GM08714 (cell line): ENCODE data around the gene ELSPBP1.

ENCODE experiments used
- H3K4me3 ChIP-seq: fragments of 200-500 bp; sonication (Bioruptor generic); 2 replicates; pipeline ENCODE4 v1.5.1; 2014; ENCODE audit warnings: mild to moderate bottlenecking, low read length, inconsistent platforms
- ZNF274 ChIP-seq: IDR thresholded peaks from 2 replicates; pipeline ENCODE4 v1.6.1; 2012; ENCODE audit warnings: mild to moderate bottlenecking, low read depth, low read length

The ELSPBP1 gene

GRCh38 chr19:48023011-48023410 lies 28.6 kb downstream of the ELSPBP1 start:
- no peak for TF ChIP-seq ZNF274
- no peak overlapping the region for H3K4me3 ChIP-seq

GRCh38 chr19:48023518-48023917 lies 29.1 kb downstream of the ELSPBP1 start:
- H3K4me3 ChIP-seq: no peak overlapping the region
- no peak for TF ChIP-seq ZNF274

DNA sequence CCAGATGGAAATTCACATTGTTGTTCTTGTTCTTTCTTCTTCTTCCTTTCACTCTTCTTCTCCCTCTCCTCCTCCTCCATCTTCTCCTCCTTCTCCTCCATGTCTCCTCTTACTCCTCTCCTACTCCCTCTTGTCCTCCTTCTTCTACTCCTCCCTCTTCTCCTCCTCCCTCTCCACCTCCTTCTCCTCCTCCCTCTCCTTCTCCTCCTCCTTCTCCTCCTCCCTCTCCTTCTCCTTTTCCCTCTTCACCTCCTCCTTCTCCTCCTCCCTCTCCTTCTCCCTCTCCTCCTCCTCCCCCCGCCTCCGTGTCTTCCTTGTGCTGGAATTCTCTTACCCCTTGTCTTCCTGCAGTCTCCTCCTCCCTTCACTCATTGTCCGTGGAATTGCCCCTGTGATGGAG lies 31.0 kb downstream of the ELSPBP1 start:
- H3K4me3 ChIP-seq: no peak overlapping the region
- no peak for TF ChIP-seq ZNF274

DNA sequence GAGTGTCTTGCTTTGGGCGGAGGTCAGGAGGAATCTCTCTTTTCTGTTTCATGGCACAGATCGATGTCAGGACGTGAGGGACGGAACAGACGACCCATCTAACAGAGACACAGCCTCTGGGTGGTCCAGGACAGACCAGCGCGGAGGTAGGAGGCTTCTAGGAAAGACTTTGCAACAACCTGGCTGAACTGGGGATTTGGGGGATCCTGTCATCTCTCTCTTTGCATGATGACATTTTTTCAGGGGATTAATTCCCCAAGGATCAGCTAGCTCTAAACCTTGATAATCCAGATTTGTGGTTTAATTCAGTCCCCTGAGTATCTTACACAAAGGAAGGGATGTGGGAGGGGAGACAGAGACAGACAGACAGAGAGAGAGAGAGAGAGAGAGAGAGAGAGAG lies 35.0 kb downstream of the ELSPBP1 start:
- TF ChIP-seq ZNF274: no peak
- H3K4me3 ChIP-seq: no peak overlapping the region

DNA sequence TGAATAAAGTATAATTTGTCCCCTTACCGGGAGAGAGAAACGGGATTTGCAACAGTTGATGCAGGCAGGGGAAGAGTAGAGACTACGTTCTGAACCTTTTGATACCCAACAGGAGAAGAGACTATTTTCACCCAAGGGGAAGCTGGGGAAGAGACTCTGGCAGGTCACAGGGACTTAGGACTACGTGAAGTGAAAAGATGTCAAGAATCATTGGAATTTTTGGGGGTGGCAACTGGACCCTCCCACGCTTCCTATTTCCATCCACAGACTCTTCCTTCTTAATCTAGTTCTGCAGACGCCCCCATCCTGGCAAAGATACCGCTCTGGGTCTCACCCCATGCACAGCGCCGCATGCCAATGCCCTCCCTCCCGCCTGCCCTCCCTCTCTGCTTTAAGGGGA lies 35.6 kb downstream of the ELSPBP1 start:
- H3K4me3 ChIP-seq: no peak overlapping the region
- TF ChIP-seq ZNF274: no peak

DNA sequence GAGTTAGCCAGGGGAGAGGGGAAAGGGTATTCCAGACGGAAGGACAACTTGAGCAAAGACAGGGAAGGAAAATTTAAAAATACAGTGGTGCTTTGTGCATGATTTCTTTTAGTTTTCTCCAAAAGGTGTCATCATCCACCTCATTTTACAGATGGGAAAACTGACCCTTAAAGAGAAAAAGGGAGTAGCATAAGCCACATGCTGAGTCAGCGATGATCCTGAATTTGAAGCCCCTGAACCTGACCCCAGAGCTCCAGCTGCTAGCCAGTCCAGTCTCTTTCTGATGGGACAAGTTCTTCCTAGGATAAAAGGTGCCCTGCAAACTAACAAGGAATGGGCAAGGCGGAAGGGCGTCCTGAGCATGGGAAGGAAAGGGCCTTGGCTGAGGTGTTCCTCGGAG lies 39.2 kb downstream of the ELSPBP1 start:
- TF ChIP-seq ZNF274: no peak
- H3K4me3 ChIP-seq: no peak overlapping the region

DNA sequence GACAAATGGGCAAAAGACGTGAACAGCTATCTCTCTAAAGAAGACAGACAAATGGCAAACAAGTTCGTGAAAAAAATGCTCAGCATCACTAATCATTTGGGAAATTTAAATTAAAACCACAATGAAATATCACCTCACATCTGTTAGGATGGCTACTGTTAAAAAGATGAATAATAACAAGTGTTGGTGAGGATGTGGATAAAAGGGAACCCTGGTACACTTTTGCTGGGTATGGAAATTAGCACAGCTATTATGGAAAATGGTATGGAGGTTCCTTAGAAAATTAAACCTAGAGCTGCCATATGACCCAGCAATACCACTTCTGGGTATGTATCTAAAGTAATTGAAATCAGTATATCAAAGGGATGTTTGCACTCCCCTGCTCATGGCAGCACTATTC lies 42.3 kb downstream of the ELSPBP1 start:
- no peak for TF ChIP-seq ZNF274

GRCh38 chr19:48041877-48042580 lies 47.6 kb downstream of the ELSPBP1 start:
- TF ChIP-seq ZNF274: no peak
- no peak overlapping the region for H3K4me3 ChIP-seq

More for the DNA sequence above, 42.3 kb downstream of the ELSPBP1 start:
- H3K4me3 ChIP-seq: no peak overlapping the region

- no peak within 1 kb of the TSS for H3K4me3 ChIP-seq
- TF ChIP-seq ZNF274: no peak
Measured at GRCh38 chr19:48043675-48044258, 49.3 kb downstream of the ELSPBP1 start, which contains the start of gene CABP5. CABP5 (minus strand) TSS chr19:48044079; CDS start chr19:48043922, 157 bp downstream.

DNA sequence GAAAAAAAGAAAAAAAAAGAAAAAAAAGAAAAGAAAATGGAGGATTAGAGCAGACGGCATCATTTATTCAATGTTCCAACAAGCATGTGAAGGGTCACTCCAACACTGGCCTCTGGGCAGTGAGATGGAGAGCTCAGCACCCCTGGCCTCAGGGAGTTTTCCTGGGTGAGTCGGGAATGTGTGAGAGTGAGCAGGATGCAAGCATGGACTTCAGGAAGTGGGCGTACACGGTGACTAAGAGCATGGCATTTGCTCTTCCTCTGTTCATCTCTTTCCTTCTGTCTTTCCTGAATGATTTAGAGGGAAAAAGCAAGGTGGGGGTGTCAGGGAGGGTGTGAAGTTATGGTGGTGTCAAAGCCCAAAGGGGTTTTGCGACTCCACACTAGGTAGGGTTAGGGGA lies 50.1 kb downstream of the ELSPBP1 start:
- TF ChIP-seq ZNF274: no peak
- H3K4me3 ChIP-seq: no peak overlapping the region

DNA sequence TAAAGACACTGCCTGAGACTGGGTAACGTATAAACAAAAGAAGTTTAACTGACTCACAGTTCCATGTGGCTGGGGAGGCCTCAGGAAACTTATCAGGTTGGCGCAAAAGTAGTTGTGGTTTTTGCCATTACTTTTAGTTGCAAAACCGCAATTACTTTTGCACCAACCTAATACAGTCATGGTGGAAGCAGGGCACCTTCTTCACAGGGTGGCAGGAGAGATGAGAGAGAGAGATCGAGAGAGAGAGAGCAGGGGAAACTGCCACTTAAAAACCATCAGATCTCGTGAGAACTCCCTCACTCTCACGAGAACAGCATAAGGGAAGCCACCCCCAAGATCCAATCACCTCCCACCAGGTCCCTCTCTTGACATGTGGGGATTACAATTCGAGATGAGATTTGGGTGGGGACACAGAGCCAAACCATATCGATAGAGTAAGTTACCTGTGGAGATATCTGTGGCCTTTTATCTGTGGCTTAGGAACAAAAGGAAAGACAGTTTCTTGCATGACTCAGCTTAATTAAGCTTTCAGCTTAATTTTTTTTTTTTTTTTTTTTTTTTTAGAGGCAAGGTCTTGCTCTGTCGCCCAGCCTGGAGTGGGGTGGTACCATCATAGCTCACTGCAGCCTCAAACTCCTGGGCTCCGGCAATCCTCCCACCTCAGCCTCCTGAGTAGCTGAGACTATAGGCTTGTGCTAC lies 57.1 kb downstream of the ELSPBP1 start:
- no peak overlapping the region for H3K4me3 ChIP-seq
- no peak for TF ChIP-seq ZNF274

DNA sequence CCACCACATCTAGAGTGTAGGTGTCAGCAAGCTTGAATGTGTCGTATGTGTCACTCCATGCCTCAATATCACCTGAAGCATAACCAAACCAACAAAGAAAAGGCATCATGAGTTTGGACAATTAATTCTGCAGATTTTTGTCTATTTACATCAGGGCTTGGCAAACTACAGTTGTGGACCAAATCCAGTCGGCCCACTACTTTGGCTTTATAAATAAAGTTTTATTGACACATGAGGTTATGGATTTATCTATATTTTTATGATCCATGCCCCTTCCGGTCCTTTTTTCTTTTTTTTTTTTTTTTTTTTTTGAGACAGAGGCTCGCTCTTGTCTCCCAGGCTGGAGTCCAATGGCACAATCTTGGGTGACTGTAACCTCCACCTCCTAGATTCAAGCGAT lies 58.6 kb downstream of the ELSPBP1 start:
- no peak overlapping the region for H3K4me3 ChIP-seq
- no peak for TF ChIP-seq ZNF274

GRCh38 chr19:48053856-48054255 lies 59.4 kb downstream of the ELSPBP1 start:
- no peak for TF ChIP-seq ZNF274
- no peak overlapping the region for H3K4me3 ChIP-seq

- no peak for TF ChIP-seq ZNF274
- H3K4me3 ChIP-seq: no peak overlapping the region
Measured at GRCh38 chr19:48059331-48059730, 64.9 kb downstream of the ELSPBP1 start.

- H3K4me3 ChIP-seq: no peak overlapping the region
- no peak for TF ChIP-seq ZNF274
Measured at GRCh38 chr19:48060381-48060780, 65.9 kb downstream of the ELSPBP1 start.
